ENCODE measurements around the gene PPP1R1B.

The PPP1R1B gene

DNA sequence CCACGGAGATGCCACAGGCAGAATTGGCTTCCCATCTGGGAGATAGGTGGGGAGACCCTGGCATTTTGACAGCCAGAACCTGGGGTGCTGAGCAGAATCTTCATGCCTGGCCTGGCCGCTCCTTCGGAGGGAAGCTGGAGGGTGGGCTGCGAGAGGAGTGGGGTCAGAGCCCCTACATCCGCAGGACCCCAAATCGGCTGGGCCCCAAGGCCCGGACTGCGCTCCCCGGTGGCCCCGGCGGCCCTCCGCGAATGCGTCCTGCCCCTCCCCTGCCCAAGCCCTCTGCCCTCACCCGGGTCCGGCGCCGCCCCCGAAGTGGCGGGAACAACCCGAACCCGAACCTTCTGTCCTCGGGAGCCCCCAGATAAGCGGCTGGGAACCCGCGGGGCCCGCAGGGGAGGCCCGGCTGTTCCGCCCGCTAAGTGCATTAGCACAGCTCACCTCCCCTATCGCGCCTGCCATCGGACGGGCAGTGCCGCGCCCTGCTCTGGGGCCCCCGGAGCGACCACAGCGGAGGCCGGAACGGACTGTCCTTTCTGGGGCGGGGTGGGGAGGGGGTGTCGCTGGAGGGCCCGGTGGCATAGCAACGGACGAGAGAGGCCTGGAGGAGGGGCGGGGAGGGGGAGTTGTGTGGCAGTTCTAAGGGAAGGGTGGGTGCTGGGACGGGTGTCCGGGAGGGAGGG, 40.7 kb downstream of the PPP1R1B start:
- no peak for DNase-seq (ENCODE audit: low read depth in 2 of 2)

DNA sequence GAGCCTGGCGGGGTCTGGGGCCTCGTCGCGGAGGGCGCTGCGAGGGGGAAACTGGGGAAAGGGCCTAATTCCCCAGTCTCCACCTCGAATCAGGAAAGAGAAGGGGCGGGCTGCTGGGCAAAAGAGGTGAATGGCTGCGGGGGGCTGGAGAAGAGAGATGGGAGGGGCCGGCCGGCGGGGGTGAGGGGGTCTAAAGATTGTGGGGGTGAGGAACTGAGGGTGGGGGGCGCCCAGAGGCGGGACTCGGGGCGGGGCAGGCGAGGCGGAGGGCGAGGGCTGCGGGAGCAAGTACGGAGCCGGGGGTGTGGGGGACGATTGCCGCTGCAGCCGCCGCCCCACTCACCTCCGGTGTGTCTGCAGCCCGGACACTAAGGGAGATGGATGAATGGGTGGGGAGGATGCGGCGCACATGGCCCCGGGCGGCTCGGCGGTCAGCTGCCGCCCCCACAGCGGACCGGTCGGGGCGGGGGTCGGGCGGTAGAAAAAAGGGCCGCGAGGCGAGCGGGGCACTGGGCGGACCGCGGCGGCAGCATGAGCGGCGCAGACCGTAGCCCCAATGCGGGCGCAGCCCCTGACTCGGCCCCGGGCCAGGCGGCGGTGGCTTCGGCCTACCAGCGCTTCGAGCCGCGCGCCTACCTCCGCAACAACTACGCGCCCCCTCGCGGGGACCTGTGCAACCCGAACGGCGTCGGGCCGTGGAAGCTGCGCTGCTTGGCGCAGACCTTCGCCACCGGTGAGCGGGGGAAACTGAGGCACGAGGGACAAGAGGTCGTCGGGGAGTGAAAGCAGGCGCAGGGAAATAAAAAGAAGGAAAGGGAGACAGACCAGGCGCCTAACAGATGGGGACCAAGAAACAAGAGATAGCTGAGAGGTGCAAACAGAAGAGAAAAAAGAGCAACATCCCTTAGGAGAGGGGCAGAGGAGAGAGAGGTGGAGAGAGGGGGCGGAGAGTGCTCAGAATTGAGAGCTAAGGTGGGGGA, 41.5 kb downstream of the PPP1R1B start, which contains the start of gene PNMT:
Gene PNMT, plus strand, starts transcription at position 509 of the 980 bp plus-strand sequence. Its CDS starts 23 bp downstream, at position 532.
- DNase-seq (ENCODE audit: low read depth in 2 of 2): peak; percentile 53 to 55

DNA sequence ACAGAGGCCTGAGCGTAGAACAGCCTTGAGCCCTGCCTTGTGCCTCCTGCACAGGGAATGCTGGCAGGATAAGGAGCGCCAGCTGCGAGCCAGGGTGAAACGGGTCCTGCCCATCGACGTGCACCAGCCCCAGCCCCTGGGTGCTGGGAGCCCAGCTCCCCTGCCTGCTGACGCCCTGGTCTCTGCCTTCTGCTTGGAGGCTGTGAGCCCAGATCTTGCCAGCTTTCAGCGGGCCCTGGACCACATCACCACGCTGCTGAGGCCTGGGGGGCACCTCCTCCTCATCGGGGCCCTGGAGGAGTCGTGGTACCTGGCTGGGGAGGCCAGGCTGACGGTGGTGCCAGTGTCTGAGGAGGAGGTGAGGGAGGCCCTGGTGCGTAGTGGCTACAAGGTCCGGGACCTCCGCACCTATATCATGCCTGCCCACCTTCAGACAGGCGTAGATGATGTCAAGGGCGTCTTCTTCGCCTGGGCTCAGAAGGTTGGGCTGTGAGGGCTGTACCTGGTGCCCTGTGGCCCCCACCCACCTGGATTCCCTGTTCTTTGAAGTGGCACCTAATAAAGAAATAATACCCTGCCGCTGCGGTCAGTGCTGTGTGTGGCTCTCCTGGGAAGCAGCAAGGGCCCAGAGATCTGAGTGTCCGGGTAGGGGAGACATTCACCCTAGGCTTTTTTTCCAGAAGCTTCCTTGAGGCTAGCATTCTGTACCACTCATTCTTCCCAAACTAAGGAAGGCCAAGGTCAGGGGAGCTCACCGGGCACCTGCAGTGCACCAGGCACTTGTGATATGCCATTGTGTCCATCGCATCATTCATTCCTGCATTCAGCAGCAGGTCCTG, 43.4 kb downstream of the PPP1R1B start:
- no peak for DNase-seq (ENCODE audit: low read depth in 2 of 2)

- no peak for DNase-seq (ENCODE audit: low read depth in 2 of 2)
These were observed 44.0 kb downstream of the PPP1R1B start for GRCh38 chr17:39670746-39671145.

DNA sequence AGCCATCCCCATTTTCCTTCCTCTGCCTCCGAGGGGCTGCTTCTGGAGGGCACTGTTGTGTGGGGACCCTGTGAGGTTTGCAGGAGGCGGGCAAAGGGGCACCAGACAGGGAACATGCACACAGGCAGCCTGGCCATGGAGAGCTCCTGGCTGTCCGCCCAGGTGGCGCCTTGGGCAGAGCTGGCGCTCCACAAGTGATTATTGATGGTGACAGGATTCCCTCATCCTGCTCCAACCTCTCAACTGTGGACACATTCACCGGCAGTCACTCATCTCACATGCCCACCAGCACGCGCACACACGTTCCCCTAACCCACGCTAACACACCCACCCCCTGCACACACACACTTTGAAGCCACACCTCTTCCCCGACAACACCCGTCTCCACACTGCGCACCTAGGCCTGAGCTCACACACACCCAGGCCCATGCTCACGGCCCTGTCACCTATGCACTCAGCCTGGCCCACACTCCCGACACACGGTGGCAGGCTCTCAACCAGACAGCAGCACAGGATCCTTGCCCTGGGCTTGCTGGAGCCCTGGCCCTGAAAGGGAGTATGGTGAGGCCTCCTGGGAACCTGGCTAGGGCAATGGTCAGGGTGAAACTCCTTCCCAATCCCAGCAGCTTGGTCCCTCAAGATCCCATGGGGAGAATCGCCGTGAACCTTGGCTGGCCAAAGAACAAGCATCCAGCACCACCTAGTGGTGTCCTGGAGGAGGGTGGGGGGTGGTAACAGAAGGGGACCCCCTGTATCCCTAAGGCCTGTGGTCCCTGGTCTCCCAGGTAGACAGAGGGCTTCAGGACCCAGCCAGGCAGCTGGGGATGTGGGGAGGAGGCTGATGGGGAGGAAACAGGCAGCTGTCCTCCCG, 45.1 kb downstream of the PPP1R1B start:
- DNase-seq (ENCODE audit: low read depth in 2 of 2): no peak

GRCh38 chr17:39672522-39673334, 46.0 kb downstream of the PPP1R1B start:
- no peak for DNase-seq (ENCODE audit: low read depth in 2 of 2)

DNA sequence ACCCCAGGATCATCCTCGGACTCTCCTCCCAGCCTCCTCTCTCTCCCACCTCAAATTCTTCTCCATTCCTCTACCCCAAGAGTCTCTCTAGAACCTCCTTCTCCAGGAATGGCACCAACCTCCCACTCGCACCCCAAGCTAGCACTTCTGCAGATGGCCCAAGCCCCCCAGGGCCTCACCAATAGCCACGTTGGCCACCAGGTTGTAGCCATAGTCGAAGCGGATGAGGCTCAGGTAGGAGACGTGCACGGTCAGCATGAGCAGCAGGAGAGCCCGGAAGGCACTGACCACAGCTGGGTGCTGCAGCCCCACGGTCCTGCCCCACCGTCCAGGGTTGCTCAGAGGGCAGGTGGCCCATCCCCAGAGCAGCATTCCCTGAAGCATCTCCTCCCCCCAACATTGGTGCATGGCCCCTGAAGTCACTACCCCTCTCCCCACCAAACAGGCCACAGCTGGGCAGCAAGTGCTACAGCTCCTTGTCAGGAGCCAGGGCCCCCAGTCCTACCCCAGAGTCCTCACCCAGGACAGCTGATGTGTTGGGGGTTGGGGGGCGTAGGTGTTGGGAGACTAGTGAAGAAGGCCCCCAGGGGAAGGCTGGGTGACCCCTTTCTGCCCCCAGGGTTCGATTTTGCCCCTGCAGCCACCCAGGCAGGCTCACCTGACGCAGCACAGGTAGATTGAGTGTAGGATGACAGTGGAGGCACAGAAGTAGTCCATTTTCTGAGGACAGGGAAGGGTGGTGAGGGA, 46.8 kb downstream of the PPP1R1B start:
- DNase-seq (ENCODE audit: low read depth in 2 of 2): no peak

DNA sequence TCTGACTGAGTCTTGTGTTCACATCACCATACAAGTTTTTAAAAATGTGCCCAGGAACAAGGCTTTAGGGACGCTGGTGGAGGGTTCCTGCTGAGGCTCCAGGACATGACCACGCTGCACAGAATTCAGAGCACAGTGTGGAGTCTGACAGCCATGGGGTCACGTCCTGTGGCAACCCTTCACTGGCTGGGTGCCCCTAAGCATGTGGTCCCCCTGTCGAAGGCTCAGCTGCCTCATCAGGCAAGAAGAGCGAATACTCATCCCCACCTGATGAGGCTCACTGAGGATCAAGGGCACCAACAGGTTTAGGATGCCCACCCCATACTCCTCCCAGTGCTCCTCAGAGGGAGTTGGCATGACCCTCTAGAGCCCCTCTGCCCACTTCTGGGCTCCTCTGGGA, 47.4 kb downstream of the PPP1R1B start:
- no peak for DNase-seq (ENCODE audit: low read depth in 2 of 2)

GRCh38 chr17:39674702-39675389, 48.1 kb downstream of the PPP1R1B start:
- DNase-seq (ENCODE audit: low read depth in 2 of 2): no peak

DNA sequence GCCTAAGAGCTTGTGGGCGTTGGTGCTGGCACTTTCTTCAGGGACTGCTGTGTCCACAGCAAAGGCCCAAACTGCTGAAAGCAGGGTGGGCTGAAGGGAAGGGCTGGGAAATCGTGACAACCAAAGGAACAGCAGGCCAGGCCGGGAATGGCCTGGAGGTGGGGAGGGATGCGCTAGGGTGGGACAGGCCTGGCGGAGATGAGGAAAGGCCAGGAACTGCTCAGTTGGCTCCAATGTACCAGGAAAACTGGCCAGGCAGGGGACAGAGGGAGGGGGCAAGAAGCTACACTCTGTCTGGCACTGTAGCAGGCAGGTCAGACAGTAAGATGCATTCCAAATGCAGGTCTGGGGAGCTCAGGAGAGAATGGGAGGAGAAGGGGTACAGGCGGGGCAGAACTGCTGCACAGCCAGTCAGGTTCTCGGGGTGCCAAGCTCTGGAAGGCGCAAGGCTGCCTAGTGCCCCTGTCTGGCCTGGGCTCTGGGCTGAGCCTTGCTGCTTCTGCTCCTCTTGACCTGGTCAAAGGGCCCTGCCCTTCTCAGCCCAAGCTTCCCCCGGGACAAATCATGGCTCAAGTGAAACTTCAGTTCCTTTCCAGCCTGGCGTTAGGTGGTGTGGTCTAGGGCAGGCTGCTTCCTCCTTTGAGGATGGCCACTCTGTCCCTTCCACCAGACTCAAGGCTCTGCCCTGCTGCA, 48.8 kb downstream of the PPP1R1B start:
- DNase-seq (ENCODE audit: low read depth in 2 of 2): no peak

- DNase-seq (ENCODE audit: low read depth in 2 of 2): no peak
These were observed 49.6 kb downstream of the PPP1R1B start for GRCh38 chr17:39676198-39676819.

DNA sequence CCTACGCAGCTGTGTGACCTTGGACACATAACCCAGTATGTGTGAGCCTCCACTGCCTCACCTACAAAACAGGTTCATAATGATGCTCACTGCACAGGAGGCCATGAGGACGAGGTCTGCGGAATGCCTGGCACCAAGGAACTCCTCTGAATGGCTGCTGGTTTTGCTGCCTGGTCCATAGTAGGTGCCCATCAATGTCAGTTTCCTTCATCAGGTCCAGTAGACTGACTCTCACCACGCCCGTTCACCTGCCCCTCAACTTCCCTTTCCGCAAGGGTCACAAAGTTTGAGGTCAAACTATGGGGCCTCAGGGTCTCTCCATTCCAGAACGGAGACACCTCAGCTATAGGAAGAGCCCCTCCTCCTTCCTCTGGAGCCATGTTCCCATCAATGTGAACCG, 50.3 kb downstream of the PPP1R1B start:
- no peak for DNase-seq (ENCODE audit: low read depth in 2 of 2)

DNA sequence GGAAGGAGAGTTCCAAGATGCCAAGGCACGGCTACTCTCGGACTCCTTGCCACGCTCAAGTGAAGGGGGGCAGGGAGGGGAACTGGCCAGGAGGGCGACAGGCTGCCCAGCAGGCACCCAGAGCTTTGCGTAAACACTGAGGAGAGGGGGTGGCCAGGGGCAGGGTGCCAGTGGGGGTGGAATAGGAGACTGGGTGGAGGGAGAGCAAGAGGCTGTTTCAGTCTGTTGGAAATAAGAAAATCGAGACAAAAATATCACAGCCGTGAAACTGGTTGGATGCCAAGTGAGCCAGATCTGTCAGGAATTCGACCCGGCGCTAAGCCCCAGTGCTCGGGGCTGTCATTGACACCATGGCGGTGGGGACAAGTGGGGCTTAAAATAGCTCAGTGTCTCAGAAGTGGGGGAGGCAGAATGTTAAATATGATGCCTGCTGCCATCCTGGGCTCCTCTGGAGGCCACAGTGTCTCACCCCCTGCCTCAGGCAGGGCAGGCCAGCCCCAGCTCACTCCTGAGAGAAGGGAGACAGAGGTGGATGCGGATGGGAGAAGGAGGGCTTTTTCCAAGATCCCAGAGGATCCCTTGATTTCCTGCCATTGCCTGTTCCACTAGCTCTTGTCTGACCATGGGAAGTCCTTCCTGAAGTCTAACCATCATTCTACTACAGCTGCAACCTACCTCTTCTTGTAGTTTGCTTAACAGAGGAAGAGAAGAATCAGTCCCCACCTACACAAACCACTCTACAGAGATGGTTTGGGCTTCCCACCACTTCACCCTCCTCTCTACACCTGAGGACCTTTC, 51.0 kb downstream of the PPP1R1B start:
- DNase-seq (ENCODE audit: low read depth in 2 of 2): no peak

DNA sequence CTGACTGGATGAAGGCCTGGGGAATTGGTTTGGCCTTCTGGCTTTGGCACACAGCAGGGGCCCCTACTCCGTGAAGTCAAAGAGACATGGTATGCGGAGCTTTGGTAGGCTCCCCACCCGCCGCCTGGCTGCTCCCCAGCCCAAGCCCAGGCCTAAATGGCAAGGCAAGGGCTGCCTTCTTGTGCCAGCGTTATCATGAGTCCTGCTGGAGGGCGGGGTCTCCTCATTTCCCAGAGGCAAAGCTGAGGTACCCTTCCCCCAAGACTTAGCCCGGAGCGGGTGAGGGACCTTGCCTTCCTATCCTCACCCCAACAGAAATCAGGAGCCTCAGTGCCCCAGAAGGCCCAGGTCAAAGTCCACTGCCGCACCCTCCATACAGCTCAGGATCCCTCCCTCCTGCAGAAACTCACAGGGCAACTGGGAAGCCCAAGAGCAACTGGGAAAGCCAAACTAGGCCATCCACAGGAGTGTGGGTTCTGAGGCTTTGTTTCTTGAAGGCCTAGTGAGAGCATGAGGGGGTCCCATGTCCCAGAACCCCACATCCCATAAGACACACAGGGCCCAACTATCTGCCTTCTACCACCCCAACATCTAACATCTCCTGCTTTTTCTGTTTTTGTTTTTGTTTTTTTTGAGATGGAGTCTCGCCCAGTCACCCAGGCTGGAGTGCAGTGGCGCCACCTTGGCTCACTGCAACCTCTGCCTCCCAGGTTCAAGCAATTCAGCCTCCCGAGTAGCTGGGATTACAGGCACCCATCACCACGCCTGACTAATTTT, 51.8 kb downstream of the PPP1R1B start:
- no peak for DNase-seq (ENCODE audit: low read depth in 2 of 2)

GRCh38 chr17:39679521-39680192, 52.9 kb downstream of the PPP1R1B start:
- DNase-seq (ENCODE audit: low read depth in 2 of 2): no peak

Data from stimulated activated CD4-positive, alpha-beta T cell treated with anti-CD3 and anti-CD28 coated beads, Interleukin-15, amount 100 ng/mL, for 48 hours (primary cell).